ENCODE measurements around the gene LAG3.

The LAG3 gene

GRCh38 chr12:6759741-6760140, 12.6 kb upstream of the LAG3 start:
- no peak for DNase-seq (ENCODE audit: low spot score)
- no peak overlapping the region for H3K27ac ChIP-seq
- ChIA-PET POLR2A (ENCODE audit: low non-redundant PET) (no interaction called here), CTCF (no interaction called here)
- TF ChIP-seq CTCF (conservative IDR thresholded peaks at IDR 0.05; ENCODE audit: low read depth): no peak

GRCh38 chr12:6763380-6763779, 8.9 kb upstream of the LAG3 start:
- no peak for TF ChIP-seq CTCF (conservative IDR thresholded peaks at IDR 0.05; ENCODE audit: low read depth)
- DNase-seq (ENCODE audit: low spot score): no peak
- CTCF ChIA-PET: interaction anchor here (0.7 kb wide), 1 partner anchor 9 kb away, joined by 5 read pairs; no protein-coding TSS in a partner anchor
- peak overlapping the region; percentile 94 for H3K27ac ChIP-seq
- POLR2A ChIA-PET (ENCODE audit: low non-redundant PET): no interaction called here

GRCh38 chr12:6764011-6764828, 8.1 kb upstream of the LAG3 start:
- TF ChIP-seq CTCF (conservative IDR thresholded peaks at IDR 0.05; ENCODE audit: low read depth): no peak
- peak; percentile 95 for DNase-seq (ENCODE audit: low spot score)
- CTCF ChIA-PET: interaction anchor here (0.7 kb wide), 1 partner anchor 10 kb away, joined by 5 read pairs; no protein-coding TSS in a partner anchor
- POLR2A ChIA-PET (ENCODE audit: low non-redundant PET): interaction anchor here (1.0 kb wide), 1 partner anchor 11 kb away, joined by 3 read pairs; the partner anchor contains the start of gene MLF2
- peak overlapping the region; percentile 94 for H3K27ac ChIP-seq

- no peak for TF ChIP-seq CTCF (conservative IDR thresholded peaks at IDR 0.05; ENCODE audit: low read depth)
Measured at GRCh38 chr12:6765048-6765633, 7.2 kb upstream of the LAG3 start.

GRCh38 chr12:6765634-6766581, 6.4 kb upstream of the LAG3 start, which contains the start of gene PTMS:
Gene PTMS, plus strand, starts transcription at chr12:6766363. Its CDS starts 343 bp downstream, at chr12:6766706.
- DNase-seq (ENCODE audit: low spot score): peak; percentile 80
- peak within 1 kb of the TSS; percentile 94 for H3K27ac ChIP-seq
- CTCF ChIA-PET: interaction anchor here (0.6 to 2.5 kb wide), 9 partner anchors 8 to 226 kb away, joined by 3 to 27 read pairs (median 3); partner anchors contain the start of gene MLF2
- TF ChIP-seq CTCF (conservative IDR thresholded peaks at IDR 0.05; ENCODE audit: low read depth): no peak
- POLR2A ChIA-PET (ENCODE audit: low non-redundant PET): interaction anchor here (0.6 to 1.4 kb wide), 5 partner anchors 12 to 86 kb away, joined by 3 to 11 read pairs (median 3); partner anchors contain the start of genes COPS7A, MLF2 and USP5

More at GRCh38 chr12:6765048-6765633, 7.2 kb upstream of the LAG3 start:
- peak overlapping the region; percentile 94 for H3K27ac ChIP-seq
- CTCF ChIA-PET: interaction anchor here (2.5 kb wide), 1 partner anchor 12 kb away, joined by 27 read pairs; the partner anchor contains the start of gene MLF2
- no peak for DNase-seq (ENCODE audit: low spot score)
- POLR2A ChIA-PET (ENCODE audit: low non-redundant PET): interaction anchor here (1.0 kb wide), 1 partner anchor 12 kb away, joined by 3 read pairs; the partner anchor contains the start of gene MLF2

All from RWPE1 (cell line).